Upper lobe of left lung (tissue), 4 donors: Measurements from ENCODE around the gene XPNPEP1.

ENCODE experiments used
- EP300 ChIP-seq, 4 donors: sonication (generic); formaldehyde crosslinking; IDR thresholded peaks; one replicate each; pipeline ENCODE4 v1.5.1; 2017; ENCODE audit warnings: antibody characterized with exemption in 4 of 4, control low read depth in 2 of 4
- POLR2A ChIP-seq, 4 donors: fragments of 450-650 bp; IDR thresholded peaks; one replicate each; pipeline ENCODE4 v1.5.1; 2016 to 2017; ENCODE audit warnings: antibody characterized with exemption in 4 of 4, mild to moderate bottlenecking in 2 of 4
- POLR2AphosphoS5 ChIP-seq, 2 donors: sonication (generic); formaldehyde crosslinking; IDR thresholded peaks; one replicate each; pipeline ENCODE4 v1.5.1; 2017; ENCODE audit warnings: antibody characterized with exemption in 2 of 2
- TF ChIP-seq, protein P1 (sequence below), 6 experiments: fragments of 450-650 bp in 4 of 6; fragments of 200-600 bp in 2 of 6; sonication (generic) in 2 of 6; IDR thresholded peaks; one replicate each; pipeline ENCODE4 v1.5.1; 2016 to 2019; ENCODE audit warnings: antibody characterized with exemption in 6 of 6

DNA sequence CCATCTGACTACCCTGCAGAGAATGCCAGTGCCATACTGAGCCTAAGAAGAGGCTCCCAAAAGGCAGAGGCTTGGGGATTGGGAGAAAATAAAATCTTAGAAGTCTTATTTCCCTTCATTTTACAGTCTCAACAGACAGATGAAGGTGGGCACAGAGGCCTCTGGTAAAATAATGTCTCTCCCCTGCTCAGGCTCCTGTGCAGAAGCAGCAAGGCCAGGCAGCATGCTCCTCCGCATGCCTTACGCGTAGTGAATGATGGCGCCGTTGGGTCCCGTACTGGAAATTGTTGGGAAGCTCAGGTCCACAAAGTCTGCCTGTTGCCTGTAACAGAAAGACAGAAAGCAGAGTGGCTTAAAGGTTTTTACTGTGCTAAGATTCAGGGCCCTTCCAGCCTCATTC lies 45.8 kb downstream of the XPNPEP1 start:
- TF ChIP-seq, protein P1, sequence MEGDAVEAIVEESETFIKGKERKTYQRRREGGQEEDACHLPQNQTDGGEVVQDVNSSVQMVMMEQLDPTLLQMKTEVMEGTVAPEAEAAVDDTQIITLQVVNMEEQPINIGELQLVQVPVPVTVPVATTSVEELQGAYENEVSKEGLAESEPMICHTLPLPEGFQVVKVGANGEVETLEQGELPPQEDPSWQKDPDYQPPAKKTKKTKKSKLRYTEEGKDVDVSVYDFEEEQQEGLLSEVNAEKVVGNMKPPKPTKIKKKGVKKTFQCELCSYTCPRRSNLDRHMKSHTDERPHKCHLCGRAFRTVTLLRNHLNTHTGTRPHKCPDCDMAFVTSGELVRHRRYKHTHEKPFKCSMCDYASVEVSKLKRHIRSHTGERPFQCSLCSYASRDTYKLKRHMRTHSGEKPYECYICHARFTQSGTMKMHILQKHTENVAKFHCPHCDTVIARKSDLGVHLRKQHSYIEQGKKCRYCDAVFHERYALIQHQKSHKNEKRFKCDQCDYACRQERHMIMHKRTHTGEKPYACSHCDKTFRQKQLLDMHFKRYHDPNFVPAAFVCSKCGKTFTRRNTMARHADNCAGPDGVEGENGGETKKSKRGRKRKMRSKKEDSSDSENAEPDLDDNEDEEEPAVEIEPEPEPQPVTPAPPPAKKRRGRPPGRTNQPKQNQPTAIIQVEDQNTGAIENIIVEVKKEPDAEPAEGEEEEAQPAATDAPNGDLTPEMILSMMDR (IDR thresholded peaks at IDR 0.05), result no peak
- TF ChIP-seq POLR2AphosphoS5 (IDR thresholded peaks at IDR 0.05) (no peak), POLR2A (IDR thresholded peaks at IDR 0.05) (no peak), EP300 (IDR thresholded peaks at IDR 0.05) (no peak)
